Ascending aorta (tissue), 2 donors: Measurements from ENCODE around the gene ELL3. TPM values are rescaled to one million over a fixed set of nuclear protein-coding genes. Genes with fewer than 3 reads are reported as not detected.
"Not testable (repeated sequence)": the region's sequence is repeated elsewhere in the genome, so short reads cannot be mapped to it uniquely, and the experiment has no call there.

Source experiments
- DNase-seq, 2 donors: peaks; one replicate each; pipeline ENCODE4 v3.0.0-alpha.2; 2019; ENCODE audit warnings: low spot score in 2 of 2
- H3K27ac ChIP-seq, 2 donors: fragments of 200-600 bp; sonication (generic); one replicate each; pipeline ENCODE4 v1.5.1; 2016 to 2017; ENCODE audit warnings: mild to moderate bottlenecking in 1 of 2
- H3K27me3 ChIP-seq: fragments of 200-600 bp; sonication (generic); one replicate; pipeline ENCODE4 v1.5.1; 2017
- H3K36me3 ChIP-seq, 2 donors: fragments of 200-600 bp; sonication (generic); one replicate each; pipeline ENCODE4 v1.5.1; 2016
- H3K4me1 ChIP-seq, 2 donors: fragments of 200-600 bp; sonication (generic); one replicate each; pipeline ENCODE4 v1.5.1; 2016 to 2017; ENCODE audit warnings: mild to moderate bottlenecking in 1 of 2
- H3K4me3 ChIP-seq, 2 donors: fragments of 200-600 bp; sonication (generic); one replicate each; pipeline ENCODE4 v1.5.1; 2016 to 2017; ENCODE audit warnings: mild to moderate bottlenecking in 1 of 2
- H3K9me3 ChIP-seq, 2 donors: fragments of 200-600 bp; sonication (generic); one replicate each; pipeline ENCODE4 v1.5.1; 2016
- intact Hi-C: fragments of 100-400 bp; cut with DNase I; formaldehyde crosslinking; loops from one replicate; pipeline ENCODE4 v1.15.1; 2023
- total RNA-seq: library from RNA; depleted of rRNA; stranded (reverse); fragments of >200 nt; gene quantifications from one replicate; pipeline ENCODE4 v1.1.0, GENCODE V29; 2016
- TF ChIP-seq, protein P1 (sequence below), 3 experiments: fragments of 200-600 bp in 2 of 3; fragments of 450-650 bp in 1 of 3; sonication (generic) in 2 of 3; IDR thresholded peaks; one replicate each; pipeline ENCODE4 v1.5.1; 2016 to 2019; ENCODE audit warnings: antibody characterized with exemption in 3 of 3, mild to moderate bottlenecking in 1 of 3, moderate library complexity in 1 of 3

ELL3 gene
- total RNA-seq, 1 donor from 2014 or later = 39.5 TPM

DNA sequence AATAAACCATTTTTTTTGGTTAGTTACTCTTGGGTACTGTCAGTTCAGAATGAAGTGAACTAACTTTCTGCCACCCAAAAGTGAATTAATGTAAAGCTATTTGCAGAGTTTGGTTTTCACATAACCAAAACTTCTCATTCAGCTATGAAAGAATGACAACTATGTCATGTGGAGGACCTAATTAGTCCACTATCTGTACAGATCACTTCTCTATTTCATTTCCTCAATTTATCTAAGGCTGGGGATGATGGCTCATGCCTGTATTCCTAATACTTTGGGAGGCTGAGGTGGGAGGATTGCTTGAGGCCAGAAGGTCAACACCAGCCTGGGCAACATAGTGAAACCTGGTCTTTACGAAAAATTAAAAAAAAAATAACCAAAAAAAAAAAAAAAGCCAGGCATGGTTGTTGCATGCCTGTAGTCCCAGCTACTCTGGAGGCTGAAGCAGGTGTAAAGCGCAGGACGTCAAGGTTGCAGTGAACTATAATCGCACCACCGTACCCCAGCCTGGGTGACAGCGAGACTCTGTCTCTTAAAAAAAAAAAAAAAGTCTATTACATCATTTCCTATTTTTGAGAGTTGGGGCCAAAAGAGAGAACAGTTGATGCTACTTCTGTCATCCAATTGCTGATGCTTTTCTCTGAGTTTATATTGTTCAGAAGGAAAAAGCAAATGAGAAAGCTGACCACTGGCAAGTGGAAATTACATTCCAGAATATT, 32.4 kb upstream of the ELL3 start:
- peaks cover 91 to 100% of the 10 kb centered on the region in 2 donors for H3K36me3 ChIP-seq
- intact Hi-C loops = no loop called here

DNA sequence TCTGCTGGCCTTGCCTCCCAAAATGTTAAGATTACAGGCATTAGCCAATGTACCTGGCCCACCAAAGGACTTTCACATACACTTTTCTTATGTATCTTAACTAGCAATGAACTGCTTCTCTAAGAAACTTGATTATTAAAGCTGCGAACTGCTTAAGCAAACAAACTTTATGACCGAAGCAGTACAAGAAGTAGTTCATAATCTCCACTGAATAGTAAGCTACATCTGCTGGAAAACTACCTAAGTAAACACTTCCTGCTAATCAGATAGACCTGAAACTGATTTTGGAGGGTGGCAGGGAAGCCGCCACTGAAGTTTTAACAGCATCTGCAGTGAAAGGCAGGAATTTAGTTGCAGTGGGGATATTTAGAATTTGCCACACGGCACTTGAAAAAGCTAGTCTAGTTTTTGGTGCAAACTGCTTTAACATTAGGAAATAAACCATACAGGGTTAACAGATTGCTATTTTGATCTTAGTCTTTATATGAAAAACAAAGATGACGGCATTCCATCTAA, 31.7 kb upstream of the ELL3 start:
- intact Hi-C loops = no loop called here
- no peaks in the 10 kb centered on the region for H3K27me3 ChIP-seq
- H3K4me3 ChIP-seq = no peak overlapping the region
- no peak for DNase-seq
- no peak overlapping the region for H3K27ac ChIP-seq
- no peaks in the 10 kb centered on the region for H3K4me1 ChIP-seq
- no peaks in the 10 kb centered on the region for H3K9me3 ChIP-seq
- TF ChIP-seq, protein P1, sequence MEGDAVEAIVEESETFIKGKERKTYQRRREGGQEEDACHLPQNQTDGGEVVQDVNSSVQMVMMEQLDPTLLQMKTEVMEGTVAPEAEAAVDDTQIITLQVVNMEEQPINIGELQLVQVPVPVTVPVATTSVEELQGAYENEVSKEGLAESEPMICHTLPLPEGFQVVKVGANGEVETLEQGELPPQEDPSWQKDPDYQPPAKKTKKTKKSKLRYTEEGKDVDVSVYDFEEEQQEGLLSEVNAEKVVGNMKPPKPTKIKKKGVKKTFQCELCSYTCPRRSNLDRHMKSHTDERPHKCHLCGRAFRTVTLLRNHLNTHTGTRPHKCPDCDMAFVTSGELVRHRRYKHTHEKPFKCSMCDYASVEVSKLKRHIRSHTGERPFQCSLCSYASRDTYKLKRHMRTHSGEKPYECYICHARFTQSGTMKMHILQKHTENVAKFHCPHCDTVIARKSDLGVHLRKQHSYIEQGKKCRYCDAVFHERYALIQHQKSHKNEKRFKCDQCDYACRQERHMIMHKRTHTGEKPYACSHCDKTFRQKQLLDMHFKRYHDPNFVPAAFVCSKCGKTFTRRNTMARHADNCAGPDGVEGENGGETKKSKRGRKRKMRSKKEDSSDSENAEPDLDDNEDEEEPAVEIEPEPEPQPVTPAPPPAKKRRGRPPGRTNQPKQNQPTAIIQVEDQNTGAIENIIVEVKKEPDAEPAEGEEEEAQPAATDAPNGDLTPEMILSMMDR (IDR thresholded peaks at IDR 0.05) = no peak
- peaks cover 89 to 95% of the 10 kb centered on the region in 2 donors for H3K36me3 ChIP-seq

More for the DNA sequence above, 32.4 kb upstream of the ELL3 start:
- no peaks in the 10 kb centered on the region for H3K9me3 ChIP-seq
- H3K27ac ChIP-seq = no peak overlapping the region
- H3K27me3 ChIP-seq = no peaks in the 10 kb centered on the region
- DNase-seq = no peak
- TF ChIP-seq, protein P1 (IDR thresholded peaks at IDR 0.05) = no peak
- H3K4me3 ChIP-seq = no peak overlapping the region
- H3K4me1 ChIP-seq = no peaks in the 10 kb centered on the region

DNA sequence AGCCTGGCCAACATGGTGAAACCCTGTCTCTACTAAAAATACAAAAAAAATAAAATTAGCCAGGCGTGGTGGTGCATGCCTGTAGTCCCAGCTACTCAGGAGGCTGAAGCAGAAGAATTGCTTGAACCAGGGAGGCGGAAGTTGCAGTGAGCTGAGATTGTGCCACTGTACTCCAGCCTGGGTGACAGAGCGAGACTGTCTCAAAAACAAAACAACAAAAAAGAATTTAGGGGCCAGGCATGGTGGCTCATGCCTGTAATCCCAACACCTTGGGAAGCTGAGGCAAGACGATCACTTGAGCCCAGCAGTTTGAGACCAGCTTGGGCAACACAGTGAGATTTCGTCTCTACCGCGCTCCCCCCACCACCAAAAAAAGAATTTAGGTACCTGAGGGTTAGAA, 25.9 kb upstream of the ELL3 start:
- H3K27ac ChIP-seq, H3K4me3 ChIP-seq, H3K27me3 ChIP-seq, intact Hi-C loops, H3K9me3 ChIP-seq, DNase-seq: not testable (repeated sequence)
- H3K36me3 ChIP-seq = peaks cover 48 to 72% of the 10 kb centered on the region in 2 donors
- peaks cover 8 to 19% of the 10 kb centered on the region in 2 donors for H3K4me1 ChIP-seq

DNA sequence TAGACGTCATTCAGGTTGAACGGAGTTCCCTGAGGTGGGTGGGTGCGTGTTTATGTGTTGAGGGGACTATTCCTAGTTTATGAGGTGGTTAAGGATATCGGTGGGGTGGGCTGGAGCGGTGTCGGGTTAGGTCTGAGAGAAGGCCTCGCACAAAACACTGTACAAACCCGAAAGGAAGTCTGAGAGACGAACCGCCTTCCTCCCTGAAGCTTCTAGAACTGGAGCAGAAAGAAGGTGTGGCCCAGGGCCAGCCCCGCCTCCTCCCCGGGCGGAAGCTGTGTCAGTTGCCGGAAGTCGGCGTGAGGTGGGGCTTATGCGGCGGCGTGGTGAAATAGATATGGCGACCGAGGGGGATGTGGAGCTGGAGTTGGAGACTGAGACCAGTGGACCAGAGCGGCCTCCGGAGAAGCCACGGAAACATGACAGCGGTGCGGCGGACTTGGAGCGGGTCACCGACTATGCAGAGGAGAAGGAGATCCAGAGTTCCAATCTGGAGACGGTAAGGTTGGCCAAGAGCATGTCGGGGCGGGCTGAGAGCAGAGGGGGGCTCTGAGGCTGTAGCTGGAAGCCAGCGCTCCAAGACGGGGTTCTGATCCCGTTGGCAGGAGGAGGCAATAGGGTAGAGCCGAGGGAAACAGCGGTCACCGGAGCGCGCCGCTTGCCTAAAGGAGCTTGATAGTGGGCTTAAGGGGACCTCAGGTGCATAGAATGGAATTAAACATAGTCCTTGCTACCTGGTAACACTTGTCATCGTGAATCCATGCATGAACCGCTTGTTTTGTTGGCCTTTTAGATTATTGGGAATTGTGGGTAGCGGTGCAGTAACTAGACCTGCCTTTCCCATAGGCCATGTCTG, 23.7 kb upstream of the ELL3 start, which contains the start of gene HYPK:
Gene HYPK, plus strand, starts transcription at position 314 of the 856 bp plus-strand sequence. Its CDS starts 24 bp downstream, at position 338.
- Histone ChIP-seq H3K27ac (peak within 1 kb of the TSS; percentile 91 to 96), H3K36me3 (peaks cover 29 to 67% of the 10 kb centered on the region in 2 donors)
- TF ChIP-seq, protein P1 (IDR thresholded peaks at IDR 0.05) = no peak

DNA sequence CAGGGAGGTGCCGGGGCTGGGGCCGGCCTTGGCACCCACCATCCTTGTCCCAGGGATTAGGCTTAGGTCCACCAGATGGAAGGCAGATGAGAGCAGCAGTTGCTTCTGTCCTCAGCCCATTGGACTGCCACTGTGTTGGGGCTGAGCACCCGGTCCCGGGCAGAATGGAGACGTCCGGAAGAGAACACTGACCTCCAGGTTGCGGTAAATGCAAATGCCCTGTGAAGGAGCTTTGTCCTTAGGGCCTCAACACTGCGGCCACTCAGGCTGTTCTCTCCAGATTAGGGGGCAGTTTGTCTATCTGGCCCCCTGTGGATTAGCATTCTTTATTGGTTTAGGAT, 23.1 kb upstream of the ELL3 start, which contains the start of gene SERINC4:
Gene SERINC4, minus strand, starts transcription at position 276 of the 341 bp plus-strand sequence. Its CDS starts 234 bp downstream, at position 42.
- H3K27ac ChIP-seq = peak within 1 kb of the TSS; percentile 91 to 96
- peaks cover 27 to 67% of the 10 kb centered on the region in 2 donors for H3K36me3 ChIP-seq
- no peaks in the 10 kb centered on the region for H3K27me3 ChIP-seq
- DNase-seq = no peak
- intact Hi-C loops = loop anchor here (1.0 to 10.0 kb wide), 3 partner anchors 8 to 485 kb away; partner anchors contain the start of genes GOLM2, MFAP1 and SERF2
- TF ChIP-seq, protein P1 (IDR thresholded peaks at IDR 0.05) = no peak
- H3K4me1 ChIP-seq = peaks cover 9 to 28% of the 10 kb centered on the region in 2 donors
- peak within 1 kb of the TSS; percentile 85 to 96 for H3K4me3 ChIP-seq
- no peaks in the 10 kb centered on the region for H3K9me3 ChIP-seq

More for the DNA sequence above, 23.7 kb upstream of the ELL3 start, which contains the start of gene HYPK:
- Histone ChIP-seq H3K9me3 (no peaks in the 10 kb centered on the region), H3K4me1 (peaks cover 8 to 22% of the 10 kb centered on the region in 2 donors), H3K27me3 (no peaks in the 10 kb centered on the region), H3K4me3 (peak within 1 kb of the TSS; percentile 85 to 96)
- DNase-seq = peak; percentile 75 to 97
- intact Hi-C loops = loop anchor here (1.0 to 2.0 kb wide), 2 partner anchors 8 to 24 kb away; partner anchors contain the start of genes MFAP1 and SERF2
